ENCODE results near the gene ADSS1.

ADSS1 gene

GRCh38 chr14:104786726-104787675 is 63.0 kb downstream of the ADSS1 start:
- TF ChIP-seq GATA1 (IDR thresholded peaks at IDR 0.05; ENCODE audit: low read depth, low read length), result no peak
- no peak for TF ChIP-seq POLR2A (IDR thresholded peaks at IDR 0.05; ENCODE audit: low read length)
- no peak for DNase-seq

- TF ChIP-seq POLR2A (IDR thresholded peaks at IDR 0.05; ENCODE audit: low read length), result no peak
- TF ChIP-seq GATA1 (IDR thresholded peaks at IDR 0.05; ENCODE audit: low read depth, low read length), result no peak
These were observed 63.7 kb downstream of the ADSS1 start for GRCh38 chr14:104787736-104788135.

GRCh38 chr14:104788161-104788818 is 64.3 kb downstream of the ADSS1 start:
- no peak for DNase-seq
- TF ChIP-seq GATA1 (IDR thresholded peaks at IDR 0.05; ENCODE audit: low read depth, low read length), result no peak
- no peak for TF ChIP-seq POLR2A (IDR thresholded peaks at IDR 0.05; ENCODE audit: low read length)

More at GRCh38 chr14:104787736-104788135, 63.7 kb downstream of the ADSS1 start:
- DNase-seq, result no peak

- DNase-seq, result no peak
- TF ChIP-seq POLR2A (IDR thresholded peaks at IDR 0.05; ENCODE audit: low read length) (no peak), GATA1 (IDR thresholded peaks at IDR 0.05; ENCODE audit: low read depth, low read length) (no peak)
These were observed 65.0 kb downstream of the ADSS1 start for GRCh38 chr14:104788873-104789663.

- no peak for DNase-seq
- no peak for TF ChIP-seq POLR2A (IDR thresholded peaks at IDR 0.05; ENCODE audit: low read length)
- TF ChIP-seq GATA1 (IDR thresholded peaks at IDR 0.05; ENCODE audit: low read depth, low read length), result no peak
These were observed 66.0 kb downstream of the ADSS1 start for GRCh38 chr14:104789752-104790743.

- DNase-seq, result no peak
- TF ChIP-seq POLR2A (IDR thresholded peaks at IDR 0.05; ENCODE audit: low read length) (no peak), GATA1 (IDR thresholded peaks at IDR 0.05; ENCODE audit: low read depth, low read length) (no peak)
These were observed 67.4 kb downstream of the ADSS1 start for GRCh38 chr14:104791425-104791824.

- TF ChIP-seq GATA1 (IDR thresholded peaks at IDR 0.05; ENCODE audit: low read depth, low read length) (no peak), POLR2A (IDR thresholded peaks at IDR 0.05; ENCODE audit: low read length) (no peak)
- DNase-seq, result no peak
These were observed 68.3 kb downstream of the ADSS1 start for GRCh38 chr14:104792101-104792884.

- no peak for DNase-seq
- TF ChIP-seq POLR2A (IDR thresholded peaks at IDR 0.05; ENCODE audit: low read length) (no peak), GATA1 (IDR thresholded peaks at IDR 0.05; ENCODE audit: low read depth, low read length) (no peak)
These were observed 69.1 kb downstream of the ADSS1 start for GRCh38 chr14:104792945-104793702.

- DNase-seq, result no peak
- TF ChIP-seq POLR2A (IDR thresholded peaks at IDR 0.05; ENCODE audit: low read length) (no peak), GATA1 (IDR thresholded peaks at IDR 0.05; ENCODE audit: low read depth, low read length) (no peak)
These were observed 69.6 kb downstream of the ADSS1 start for GRCh38 chr14:104793703-104793959.

- TF ChIP-seq GATA1 (IDR thresholded peaks at IDR 0.05; ENCODE audit: low read depth, low read length) (no peak), POLR2A (IDR thresholded peaks at IDR 0.05; ENCODE audit: low read length) (no peak)
- peak; percentile 64 to 65 for DNase-seq
These were observed 70.1 kb downstream of the ADSS1 start for GRCh38 chr14:104794099-104794498.

GRCh38 chr14:104794631-104794992 is 70.6 kb downstream of the ADSS1 start:
- peak; percentile 60 to 67 for DNase-seq
- no peak for TF ChIP-seq POLR2A (IDR thresholded peaks at IDR 0.05; ENCODE audit: low read length)
- no peak for TF ChIP-seq GATA1 (IDR thresholded peaks at IDR 0.05; ENCODE audit: low read depth, low read length)

All from erythroblast (primary cell).